Posterior cingulate gyrus (tissue), 11 donors: ENCODE measurements around the gene TSPOAP1.

Experiments
- DNase-seq, 10 donors: peaks; one replicate each; pipeline versions ENCODE4 v3.0.0 to v3.0.0-alpha.2; 2020 to 2021; ENCODE audit warnings: mixed read lengths in 3 of 10
- intact Hi-C: fragments of 100-400 bp; cut with DNase I; formaldehyde crosslinking; loops from one replicate; pipeline ENCODE4 v1.15.1; 2023

Gene TSPOAP1

DNA sequence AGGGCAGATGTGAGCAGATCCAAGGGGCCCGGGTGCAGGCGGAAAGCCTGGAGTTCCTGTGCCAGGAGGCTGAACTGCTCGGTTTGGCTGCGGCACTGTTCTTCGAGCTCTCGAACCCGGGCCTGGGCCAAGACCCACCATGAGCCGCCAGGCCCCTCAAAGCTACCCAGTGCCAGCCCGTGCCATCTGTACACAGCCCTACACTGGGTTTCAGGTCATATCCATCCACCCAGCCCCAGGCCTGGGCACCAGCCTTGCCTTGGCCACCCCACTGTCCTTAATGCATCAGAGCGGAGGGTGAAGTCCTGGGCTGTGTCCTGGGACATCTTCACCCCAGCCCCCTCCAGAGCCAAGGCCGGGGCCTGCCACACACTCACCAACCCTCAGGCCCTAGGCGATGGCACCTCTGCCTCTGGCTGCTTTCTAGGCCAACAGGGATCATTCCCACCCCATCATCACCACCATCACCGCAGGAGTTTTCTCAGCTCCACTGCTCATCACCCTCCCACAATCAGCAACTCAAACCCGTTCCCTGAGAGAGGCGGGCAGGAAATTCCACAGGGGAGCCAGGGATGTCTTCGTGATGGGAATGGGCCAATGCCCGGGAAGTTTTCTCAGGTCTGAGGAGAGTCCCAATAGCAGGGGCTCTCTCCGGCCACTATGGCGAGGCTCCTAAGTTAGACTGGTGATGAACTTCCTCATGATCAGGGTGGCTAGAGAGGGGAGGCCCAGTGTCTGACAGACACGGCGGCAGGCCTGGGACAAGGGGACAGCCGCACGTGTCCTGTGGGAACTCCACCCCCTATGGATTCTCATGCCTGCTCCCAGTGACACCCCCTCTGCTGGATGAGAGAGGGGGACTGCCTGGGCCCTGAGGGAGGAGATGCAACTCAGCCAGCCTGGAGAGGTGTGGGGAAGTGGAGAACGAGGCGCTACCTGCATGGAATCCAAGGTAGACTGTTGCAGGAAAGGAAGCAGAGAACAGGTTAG, 9.1 kb downstream of the TSPOAP1 start:
- peak in 4 of 10 donors; percentile 6 to 76 (median 60) for DNase-seq
- intact Hi-C loops = no loop called here

DNA sequence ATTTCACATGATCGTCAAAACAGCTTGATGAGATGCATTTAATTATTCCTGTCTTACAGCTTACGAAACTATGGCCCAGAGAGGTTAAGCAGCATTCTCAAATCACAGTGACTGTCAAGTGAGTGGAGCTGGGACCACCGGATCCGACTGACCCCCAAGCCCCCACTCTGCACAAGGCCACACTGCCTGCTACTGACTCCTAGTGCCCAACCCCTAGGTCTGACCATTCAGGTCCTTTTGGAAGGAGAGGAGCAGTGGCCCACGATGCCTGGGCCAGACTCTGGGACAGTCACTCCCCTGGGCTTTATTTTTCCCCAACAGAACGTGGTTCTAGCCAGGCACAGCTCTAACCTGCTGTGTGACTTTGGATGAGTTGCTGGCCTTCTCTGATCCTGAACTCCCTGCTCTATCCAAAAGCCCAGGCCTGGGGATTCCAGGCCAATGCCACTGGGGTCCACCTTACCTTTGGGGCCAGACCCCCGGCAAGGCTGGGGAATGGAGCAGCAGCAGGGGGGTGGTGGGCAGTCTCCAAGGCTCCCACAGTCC, 9.9 kb downstream of the TSPOAP1 start:
- intact Hi-C loops = no loop called here
- peak in 3 of 10 donors; percentile 2 to 47 (median 7) for DNase-seq

- intact Hi-C loops = no loop called here
- DNase-seq = peak in 3 of 10 donors; percentile 41 to 67 (median 41)
Observed at GRCh38 chr17:58318065-58318481, 10.5 kb downstream of the TSPOAP1 start.

DNA sequence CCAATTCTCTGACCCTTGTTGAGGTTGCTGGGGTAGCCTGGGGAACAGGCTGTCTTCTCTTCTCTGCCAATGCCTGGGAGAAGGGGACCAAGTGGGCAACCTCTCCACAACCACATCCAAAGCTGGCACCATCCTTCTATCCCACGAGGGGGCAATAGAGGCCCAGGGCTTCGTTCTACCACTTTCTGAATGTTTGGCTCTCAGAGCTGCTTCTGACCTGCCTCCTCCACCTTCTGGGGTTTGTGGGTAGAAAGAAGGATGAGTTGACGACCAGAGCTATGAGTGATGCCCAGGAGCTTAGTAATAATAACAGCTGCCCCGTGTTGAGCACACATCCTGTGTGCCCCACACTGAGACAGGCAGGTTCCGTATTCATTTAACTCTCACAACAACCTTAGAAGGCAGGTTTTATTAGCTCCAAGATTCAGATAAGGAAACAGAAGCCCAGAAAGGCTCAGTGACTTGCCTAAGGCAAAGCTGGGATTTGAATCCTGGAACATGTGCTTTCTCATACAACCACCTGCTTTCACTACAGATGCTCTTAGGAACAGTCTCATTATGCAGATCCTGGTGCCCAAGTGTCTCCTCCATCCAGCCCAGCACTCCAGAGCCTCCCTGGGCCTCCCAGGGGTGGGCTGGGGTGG, 11.1 kb downstream of the TSPOAP1 start:
- peak in 4 of 10 donors; percentile 14 to 89 (median 56) for DNase-seq
- intact Hi-C loops = no loop called here

- intact Hi-C loops = no loop called here
- DNase-seq = peak in 5 of 10 donors; percentile 4 to 45 (median 26)
Observed at GRCh38 chr17:58316260-58316960, 12.2 kb downstream of the TSPOAP1 start.

- DNase-seq = peak in 1 of 10 donors; percentile 40
- intact Hi-C loops = no loop called here
Observed at GRCh38 chr17:58315750-58316149, 12.8 kb downstream of the TSPOAP1 start.

- intact Hi-C loops = no loop called here
- peak in 3 of 10 donors; percentile 33 to 56 (median 55) for DNase-seq
Observed at GRCh38 chr17:58315281-58315711, 13.3 kb downstream of the TSPOAP1 start.

- peak in 3 of 10 donors; percentile 21 to 31 (median 23) for DNase-seq
- intact Hi-C loops = no loop called here
Observed at GRCh38 chr17:58314706-58315015, 13.9 kb downstream of the TSPOAP1 start.

- peak in 2 of 10 donors; percentile 12 to 21 for DNase-seq
- intact Hi-C loops = no loop called here
Observed at GRCh38 chr17:58313815-58314705, 14.5 kb downstream of the TSPOAP1 start.

DNA sequence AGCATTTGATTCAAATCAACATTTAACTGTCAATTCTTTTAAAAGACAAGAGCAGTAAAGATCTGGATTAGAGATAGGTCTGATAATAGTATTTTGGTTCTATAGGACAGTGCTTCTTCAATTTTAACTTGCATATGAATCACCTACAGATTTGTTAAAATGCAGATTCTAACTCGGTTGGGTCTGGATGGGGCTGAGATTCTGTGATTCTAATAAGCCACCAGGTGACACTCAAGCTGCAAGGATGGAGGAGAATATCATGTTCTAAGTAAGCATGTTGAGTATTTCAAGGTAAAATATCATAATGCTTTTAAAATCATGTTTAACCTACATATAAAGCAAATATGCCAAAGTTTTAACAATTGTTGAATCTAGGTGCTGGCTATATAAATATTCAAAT, 15.8 kb downstream of the TSPOAP1 start:
- intact Hi-C loops = no loop called here
- DNase-seq = no peak

DNA sequence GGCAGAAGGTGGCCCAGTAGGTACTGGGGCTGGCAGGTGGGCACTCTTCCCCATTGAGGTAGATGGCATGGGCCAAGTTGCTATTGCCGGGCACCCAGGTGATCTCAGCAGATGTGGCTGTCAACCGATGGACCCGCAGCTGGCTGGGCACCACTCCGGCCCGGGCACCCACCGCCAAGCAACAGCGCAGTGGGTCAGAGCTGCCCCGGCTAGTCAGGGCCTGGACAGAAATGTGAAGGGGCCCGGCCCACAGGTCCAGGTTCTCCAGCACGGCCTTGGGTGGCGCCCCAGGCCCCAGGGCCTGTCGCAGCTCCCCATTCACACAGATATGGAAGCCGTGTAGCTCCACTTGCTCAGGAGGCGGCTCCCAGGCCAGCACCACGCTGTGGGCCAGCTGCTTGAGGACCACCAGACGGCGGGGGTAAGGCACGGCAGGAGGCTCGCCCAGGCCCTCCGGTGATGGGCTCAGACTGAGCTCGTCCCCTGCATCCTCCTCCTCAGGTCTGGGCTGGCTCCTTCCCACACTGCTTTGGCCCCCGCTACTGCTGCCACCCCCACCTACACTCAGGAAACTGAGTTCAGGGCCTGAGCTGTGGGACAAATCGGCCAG, 16.5 kb downstream of the TSPOAP1 start:
- peak in 3 of 10 donors; percentile 69 to 78 (median 77) for DNase-seq
- intact Hi-C loops = no loop called here

- DNase-seq = peak in 3 of 10 donors; percentile 15 to 77 (median 59)
- intact Hi-C loops = no loop called here
Observed at GRCh38 chr17:58311429-58311894, 17.1 kb downstream of the TSPOAP1 start.

DNA sequence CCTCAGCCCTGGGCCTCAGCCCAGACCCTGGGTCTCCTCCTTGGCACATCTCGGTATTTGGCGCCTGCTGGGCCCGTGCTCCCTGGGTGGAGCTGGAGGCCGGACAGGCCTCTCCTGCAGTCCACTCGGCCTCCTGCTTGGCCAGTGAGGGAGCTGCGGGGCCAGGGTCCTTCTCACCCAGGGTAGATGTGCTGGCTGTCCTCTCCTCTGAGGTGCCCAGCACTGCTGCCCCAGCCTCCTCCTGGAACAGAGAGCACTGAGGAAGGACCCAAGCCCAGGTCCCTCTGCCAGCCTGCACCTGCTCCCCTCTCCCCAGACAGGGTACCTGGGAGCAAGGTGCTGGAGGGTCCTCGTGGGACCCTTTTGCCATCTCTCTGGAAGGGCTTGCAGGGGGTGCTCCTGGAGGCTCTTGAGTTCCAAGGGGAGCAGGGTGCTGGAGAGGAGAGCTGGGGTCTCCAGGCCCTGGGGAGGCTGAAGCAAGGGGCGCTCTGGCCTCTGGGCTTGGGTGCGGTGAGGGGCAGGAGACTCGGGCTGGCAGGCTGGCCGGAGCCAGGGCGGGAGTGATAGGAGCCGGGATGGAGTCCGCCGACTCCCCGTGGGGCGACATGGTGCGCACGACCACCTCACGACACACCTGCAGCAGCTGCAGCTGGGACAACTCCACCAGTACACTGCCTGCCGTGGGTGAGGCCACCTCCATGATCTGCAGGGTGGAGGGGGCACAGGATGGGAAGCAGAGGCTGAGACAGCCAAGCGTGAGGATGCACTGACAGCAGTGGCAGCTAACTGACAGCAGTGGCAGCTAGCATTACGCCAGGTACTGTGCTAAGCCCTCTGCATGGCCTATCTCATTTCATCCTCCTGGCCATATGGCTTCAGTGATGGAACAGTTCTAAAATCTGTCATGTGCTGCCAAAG, 17.8 kb downstream of the TSPOAP1 start:
- DNase-seq = peak in 3 of 10 donors; percentile 17 to 78 (median 68)
- intact Hi-C loops = no loop called here

GRCh38 chr17:58309918-58310259, 18.7 kb downstream of the TSPOAP1 start:
- intact Hi-C loops = no loop called here
- peak in 1 of 10 donors; percentile 48 for DNase-seq

- DNase-seq = peak in 3 of 10 donors; percentile 21 to 73 (median 65)
- intact Hi-C loops = no loop called here
Observed at GRCh38 chr17:58308985-58309917, 19.3 kb downstream of the TSPOAP1 start.

DNA sequence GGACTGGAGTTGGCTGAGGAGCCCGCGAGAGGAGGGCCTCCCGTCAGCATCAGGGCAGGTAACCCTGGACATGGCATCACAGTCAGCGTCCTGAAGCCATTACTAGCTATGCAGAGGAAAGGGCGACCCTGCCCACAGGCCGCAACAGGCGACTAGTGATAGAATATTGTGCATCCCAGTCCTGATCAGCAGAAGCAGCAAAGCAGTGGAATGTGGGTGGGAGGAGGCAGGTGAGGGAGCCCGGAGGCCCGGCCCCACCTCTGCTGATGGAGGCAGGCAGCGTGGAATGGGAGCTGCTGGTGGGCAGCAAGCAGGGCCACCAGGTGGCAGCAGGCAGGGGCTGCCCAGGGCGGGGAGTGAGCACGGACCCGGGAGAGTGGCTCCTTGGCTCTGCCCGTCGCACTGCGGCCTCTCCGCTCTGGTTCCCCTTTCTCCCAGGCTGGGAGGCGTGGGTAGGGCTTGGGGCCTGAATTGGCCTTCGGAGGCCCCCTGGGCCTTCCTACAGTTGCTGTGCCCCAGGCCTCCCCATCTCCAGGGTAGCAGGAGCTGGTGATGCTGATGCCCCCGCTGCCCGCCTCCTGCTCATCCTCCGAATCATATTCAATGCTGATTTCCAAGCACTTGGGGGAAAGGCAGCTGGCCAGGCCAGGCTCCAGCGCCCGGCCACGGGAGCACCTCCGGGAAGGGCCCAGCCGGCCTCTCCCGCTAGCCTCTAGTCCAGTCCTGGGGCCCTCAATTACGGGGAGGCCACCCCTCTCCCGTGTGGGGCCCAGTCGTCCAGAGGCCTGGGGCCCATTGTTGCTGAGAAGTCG, 20.2 kb downstream of the TSPOAP1 start:
- intact Hi-C loops = no loop called here
- DNase-seq = peak in 3 of 10 donors; percentile 74 to 83 (median 81)
